Cerebellar cortex (tissue), 1 donor: ENCODE results near the gene IL26.
"Not testable (repeated sequence)": the region's sequence is repeated elsewhere in the genome, so short reads cannot be mapped to it uniquely, and the experiment has no call there.

Source experiments
- DNase-seq: peaks from one replicate; pipeline ENCODE4 v3.0.0-alpha.2; 2015; ENCODE audit warnings: low spot score

Gene IL26

DNA sequence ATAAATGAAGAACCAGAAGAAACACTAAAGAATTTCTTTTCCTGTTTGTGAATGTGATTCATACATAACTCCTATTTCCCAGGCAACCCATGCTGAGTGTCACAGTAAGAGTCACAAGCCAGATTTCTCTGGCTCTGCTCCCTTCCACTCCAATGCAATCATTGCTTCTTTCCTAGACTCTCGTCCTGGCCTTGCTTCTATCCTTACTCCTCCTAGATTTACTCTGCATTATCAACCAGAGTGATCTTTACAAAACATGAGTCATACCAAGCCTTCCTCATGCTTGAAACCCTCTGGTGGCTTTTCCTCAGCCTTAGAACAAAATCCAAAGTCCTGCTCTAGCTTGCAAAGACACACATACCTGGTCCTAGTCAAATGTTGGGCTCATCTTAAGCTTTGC, 14.5 kb upstream of the IL26 start:
- DNase-seq, result no peak

DNA sequence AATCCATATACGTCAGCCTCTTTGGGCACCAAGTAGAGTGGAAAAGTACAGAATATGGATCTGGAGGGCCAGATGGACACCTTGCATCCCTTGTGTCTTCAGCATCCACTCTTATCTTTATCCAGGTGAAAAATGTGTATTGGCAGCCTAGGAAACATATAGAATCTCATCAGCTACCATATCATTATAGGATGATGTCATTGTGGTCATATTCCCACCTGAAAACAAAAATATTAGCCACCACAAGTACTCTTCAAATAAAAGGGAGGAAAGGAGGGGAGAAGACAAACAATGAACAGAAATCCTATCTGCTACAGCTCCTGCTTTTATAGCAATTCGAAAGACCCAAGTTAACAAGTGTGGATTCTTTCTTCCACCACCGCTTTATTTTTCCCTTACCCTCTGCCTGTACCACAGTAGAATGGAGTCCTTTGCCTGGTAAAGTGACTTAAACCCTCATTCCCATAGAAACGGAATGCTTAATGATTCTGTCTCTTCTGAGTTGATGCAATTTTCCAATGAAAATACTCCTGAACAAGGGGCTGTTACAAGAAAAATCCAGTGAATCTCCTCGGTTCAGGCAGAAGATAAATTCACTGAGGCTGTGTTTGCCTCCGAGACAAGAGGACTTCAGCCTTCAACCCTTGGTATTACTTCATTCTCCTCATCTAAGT, 13.8 kb upstream of the IL26 start:
- DNase-seq, result no peak

DNA sequence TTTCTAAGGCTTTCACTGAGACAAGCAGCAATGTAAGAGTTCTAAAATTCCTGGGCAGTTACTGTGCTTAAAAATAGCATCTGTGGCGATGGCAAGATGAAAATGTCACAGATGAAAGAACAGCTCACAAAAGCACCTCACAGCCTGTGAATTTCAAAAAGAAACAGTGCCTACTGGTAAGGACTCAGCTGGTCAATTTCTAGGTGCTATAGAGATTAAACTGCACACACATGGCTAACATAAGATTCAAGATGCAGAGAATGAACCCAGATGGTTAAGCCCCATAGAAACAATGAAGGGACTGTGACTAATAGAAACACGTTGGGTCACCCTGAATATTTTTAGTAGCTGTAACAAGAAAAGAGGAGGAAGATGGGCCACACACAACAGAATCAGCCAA, 12.0 kb upstream of the IL26 start:
- DNase-seq, result no peak

DNA sequence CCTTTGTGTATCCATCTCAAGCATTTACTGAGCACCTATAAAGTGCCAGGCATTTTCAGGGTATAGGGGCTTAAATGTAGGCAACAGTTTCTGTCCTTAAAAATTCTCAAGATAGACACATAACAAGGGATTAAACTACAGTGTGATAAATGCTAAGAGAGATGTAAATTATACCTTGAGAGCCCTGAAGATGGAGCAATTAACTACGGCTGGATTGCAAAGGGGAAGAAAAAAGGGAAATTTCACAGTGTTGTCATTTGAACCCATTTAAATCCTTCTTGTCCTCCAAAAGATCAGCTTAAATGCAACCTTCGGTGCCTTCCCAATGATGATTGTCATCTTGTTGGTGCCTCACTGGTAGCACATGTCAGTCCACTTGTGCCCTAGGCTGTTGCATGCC, 11.5 kb upstream of the IL26 start:
- DNase-seq, result no peak

DNA sequence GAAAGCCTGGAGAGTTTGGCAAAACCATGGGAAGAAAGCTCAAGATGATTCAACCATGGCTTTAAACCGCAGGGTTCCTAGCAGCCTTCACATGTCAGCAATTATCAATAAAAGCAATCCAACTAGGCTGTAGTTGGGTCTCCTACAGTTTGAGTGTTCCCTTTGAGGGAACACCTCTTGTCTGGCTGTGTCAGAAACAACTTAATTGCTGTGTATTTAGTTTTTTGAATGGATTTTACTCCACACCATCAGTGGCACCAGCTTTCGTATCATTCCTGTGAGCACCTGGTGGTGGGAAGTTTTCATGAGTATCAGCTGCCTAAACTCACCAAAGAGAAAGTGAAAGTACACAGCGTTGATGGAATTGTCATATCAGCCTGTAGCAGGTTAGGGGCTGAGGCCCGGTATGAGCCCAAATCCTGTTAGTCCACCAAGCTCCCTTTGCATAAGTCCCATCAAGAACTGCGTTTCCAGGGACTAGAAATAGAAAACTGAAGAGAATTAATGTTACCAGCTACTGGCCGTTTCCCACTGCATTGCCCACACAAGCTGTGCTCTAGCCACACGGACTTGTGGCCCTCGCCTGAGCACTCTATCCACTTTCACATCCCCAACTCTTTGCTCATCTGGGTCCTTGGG, 10.9 kb upstream of the IL26 start:
- no peak for DNase-seq

DNA sequence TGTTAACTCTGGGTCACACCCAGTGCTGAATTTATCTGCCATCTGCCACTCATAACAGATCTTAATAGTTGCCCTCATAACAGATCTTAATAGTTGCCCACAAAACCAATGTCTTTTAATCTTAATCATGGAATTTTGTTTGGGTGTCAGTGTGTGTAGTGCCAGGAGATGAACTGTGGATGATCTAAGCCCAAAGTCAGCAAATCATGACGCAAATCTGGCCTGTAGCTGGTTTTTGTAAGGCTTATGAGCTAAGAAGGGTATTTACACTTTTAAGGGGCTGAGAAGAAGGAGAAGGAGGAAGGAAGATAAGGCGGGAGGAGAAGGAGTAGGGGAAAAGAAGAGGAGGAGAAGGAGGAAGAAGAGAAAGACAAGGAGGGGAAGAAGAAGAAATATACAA, 10.0 kb upstream of the IL26 start:
- no peak for DNase-seq

DNA sequence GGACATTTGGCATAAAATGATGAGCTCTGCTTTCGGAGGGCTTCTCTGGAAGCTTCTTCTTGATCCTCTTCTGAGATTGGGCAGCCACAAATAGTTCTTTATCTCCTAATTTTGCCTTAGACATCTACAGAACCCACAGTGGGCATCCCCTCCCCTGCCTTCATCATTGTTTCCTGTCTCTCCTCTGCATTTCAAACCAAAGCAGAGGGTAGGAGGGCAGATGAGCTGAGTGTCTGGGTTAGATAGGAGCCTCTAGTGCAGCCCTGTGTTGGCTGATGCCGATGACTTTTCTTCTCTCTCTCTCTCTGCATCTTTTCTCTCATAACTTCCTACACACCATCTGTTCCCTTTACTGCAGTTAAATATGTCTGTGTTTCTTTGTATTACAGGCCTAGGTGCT, 8.5 kb upstream of the IL26 start:
- DNase-seq, result no peak

DNA sequence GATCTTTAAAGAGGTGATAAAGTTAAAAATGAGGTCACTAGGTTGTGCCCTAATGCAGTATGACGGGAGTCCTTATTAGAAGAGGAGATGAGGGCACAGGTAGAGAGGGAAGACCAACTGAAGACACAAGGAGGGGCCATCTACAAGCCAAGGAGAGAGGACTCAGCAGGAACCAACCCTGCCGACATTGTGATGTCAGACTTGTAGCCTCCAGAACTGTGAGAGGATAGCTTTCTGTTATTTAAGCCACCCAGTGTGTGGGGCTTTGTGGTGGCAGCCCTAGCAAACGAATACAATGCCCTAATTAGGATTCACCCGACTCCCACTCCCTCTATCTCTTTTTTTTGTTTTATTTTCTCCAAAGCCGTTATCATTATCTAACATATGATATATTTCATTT, 7.9 kb upstream of the IL26 start:
- DNase-seq, result no peak

DNA sequence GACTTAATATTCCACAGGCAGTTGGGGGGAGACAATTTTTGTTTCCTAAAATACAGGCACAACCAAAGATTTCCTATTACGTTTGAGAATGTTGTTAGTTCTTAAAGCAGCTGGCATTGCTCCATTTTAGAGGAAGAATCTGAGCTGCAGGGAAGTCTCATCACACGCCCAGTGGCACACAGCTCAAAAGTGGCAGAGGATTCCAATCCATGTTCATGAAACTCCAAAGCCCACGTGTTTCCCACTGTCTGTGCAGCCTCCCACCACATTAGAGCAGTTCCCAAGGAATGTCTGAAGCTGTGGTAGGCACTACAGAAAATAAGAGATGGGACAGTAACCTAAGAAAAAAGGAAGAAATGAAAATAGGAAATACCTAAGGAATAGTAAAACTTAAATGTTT, 6.1 kb upstream of the IL26 start:
- DNase-seq, result no peak

DNA sequence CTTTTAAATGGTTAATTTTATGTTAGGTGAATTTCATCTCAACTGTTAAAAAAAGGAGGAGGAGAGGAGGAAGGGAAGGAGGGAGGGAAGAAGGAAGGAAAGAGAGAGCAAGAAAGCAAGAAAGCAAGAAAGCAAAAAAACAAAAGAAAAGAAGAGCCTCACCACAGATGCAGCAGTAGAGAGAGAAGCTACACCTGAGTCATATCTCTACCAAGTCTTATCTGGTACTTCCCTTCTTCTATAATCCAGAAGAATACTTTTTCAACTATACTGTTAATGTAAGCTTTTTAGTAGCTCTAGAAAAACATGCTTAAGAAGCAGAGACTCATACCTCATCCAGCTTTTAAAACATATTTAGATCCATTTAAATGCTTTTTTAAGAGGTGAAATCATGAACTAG, 5.6 kb upstream of the IL26 start:
- DNase-seq, result no peak

DNA sequence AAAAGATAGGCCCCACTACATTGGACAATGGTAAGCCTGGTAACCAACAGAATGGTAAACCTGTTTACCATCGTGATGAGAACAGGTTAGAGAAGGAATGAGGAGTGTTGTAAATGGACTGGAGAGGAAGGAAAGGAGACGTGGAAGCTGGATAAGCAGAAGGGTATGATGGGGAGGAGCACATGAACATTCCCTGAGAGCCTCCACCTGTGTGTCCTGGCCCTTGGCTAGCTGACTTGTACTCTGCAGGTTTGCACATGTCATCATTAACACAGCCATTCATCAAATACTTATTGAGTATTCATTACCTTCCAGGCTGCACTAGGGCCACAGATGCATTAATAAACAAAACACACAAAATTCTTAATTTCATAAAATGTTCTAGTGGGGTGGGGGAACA, 4.3 kb upstream of the IL26 start:
- DNase-seq, result no peak

DNA sequence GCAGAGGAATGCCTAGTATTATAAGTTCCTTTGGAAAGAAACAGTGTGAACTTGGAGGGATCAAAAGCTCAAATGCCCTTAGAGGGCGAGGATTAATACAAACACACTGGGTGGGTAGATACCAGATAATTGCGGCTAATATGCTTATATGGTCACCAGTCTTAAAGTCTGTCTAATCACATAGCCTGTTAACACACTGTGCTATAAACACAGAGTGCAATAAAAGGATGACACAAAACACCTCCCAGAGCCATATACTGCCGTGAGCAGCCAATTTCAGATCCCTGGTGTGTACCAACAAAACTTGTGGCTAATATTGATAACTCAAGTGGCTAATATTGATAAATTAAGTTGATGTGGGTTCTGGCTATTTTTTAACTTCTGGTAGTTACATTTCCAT, 1.7 kb upstream of the IL26 start:
- no peak for DNase-seq

DNA sequence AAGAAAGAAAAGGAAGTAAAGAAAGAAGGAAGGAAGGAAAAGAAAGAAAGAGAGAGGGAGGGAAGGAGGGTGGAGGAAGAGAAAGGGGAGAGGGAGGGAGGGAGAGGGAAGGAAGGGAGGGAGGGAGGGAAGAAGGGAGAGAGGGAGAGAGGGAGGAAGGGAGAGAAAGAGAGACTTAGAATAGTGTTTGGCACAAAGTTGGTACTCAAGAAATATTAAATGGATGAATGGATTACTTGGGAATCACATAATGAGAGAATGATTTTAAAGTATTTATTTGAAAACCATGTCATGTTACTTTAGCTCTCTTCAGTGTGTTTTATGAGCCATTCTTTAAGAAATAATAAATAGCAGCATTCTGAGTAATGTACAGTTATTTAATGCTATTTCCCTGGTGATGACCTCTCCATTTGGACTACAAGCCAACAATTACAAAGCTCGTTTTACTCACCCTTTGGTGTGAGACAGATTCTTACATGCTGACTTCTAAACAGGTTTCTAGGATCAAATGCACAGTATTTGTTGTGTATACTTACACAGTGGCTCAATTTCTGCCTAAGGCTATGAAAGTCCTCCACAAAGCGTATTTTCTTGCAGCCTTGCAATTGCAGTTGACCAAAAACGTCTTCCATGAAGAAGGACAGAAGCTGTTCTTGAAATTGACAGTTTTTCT, 861 bp downstream of the IL26 start:
- DNase-seq, result no peak

DNA sequence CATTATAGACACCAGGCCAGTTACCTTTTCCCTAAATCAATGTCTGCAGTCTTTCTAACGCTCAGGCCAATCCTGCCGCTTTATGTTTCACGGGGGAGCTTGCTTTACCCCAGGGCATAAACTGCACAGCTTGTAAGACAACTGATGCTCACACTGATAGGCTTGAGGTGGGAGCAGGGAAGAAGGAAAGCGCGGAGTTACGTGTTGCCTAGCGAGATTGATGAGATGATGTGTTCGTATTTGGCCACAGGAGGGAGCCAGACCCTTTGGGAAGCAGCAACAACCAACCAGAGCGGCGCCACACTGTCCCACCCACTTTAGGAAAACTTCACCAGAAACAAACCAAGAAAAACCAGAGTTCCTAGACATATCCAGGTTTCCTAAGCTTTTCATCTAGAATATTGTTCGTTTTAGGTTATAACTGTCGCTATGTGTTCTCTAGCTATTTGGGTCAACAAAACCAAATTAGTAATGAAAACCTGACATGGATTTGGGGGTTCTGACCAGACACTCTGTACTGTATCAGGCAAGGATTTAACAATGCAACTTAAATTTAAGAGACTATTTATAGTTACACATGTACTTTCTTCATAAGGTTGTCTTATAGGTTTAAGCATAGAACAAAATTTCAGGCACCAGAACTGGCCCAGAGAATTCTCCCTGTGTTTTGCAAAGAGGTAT, 2.4 kb downstream of the IL26 start:
- DNase-seq, result peak; percentile 66

DNA sequence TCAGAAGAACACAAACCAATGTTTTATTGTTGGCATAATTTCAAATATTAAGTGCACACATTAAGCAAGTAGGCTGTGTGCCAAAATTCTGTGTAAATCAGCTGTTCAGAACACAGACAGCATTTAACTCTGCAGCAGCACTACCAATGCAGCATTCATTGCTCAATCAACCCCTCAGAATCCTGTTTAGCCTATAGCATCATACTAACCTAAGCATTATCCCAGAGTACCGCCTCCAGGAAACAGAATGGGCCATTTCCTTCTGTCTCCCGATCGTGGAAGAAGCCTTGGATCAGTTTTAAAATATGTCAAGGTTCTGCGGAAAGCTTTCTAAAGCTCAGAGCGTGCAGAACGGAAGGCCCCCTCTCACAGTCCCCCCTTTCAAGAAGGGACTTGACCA, 3.3 kb downstream of the IL26 start:
- no peak for DNase-seq

DNA sequence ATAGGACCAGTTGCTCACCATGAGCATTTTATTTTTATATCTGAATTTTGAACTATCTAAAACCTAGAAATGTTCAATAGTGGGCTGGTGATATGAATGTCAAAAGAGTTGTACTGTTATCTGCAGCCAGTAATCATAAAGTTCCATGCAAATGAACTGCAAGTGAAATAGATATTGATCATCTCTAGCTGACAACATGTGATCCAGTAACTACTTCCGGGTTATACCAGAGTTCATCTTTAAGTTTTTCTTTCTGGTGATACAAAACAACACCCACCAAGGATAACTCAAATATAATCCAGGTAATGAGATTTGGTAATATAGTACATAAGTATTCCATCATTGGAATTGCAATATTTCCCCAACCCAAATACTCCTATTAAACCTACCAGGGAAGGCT, 4.1 kb downstream of the IL26 start:
- DNase-seq, result no peak

DNA sequence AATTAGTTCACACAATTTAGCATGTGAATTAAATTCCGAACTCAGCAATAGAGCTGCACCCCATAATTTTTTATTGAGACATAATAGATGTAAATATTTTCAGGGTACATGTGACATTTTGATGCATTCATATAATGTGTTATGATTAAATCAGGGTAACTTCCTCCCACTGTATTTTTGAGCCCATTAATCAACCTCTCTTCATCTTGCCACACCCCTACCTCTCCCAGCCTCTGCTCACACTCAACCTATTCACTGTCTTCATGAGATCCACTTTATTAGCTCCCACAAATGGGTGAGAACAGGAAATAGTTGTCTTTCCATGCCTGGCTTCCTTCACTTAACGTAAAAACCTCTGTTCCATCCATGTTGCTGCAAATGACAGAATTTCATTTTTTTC, 14.7 kb downstream of the IL26 start:
- no peak for DNase-seq

DNA sequence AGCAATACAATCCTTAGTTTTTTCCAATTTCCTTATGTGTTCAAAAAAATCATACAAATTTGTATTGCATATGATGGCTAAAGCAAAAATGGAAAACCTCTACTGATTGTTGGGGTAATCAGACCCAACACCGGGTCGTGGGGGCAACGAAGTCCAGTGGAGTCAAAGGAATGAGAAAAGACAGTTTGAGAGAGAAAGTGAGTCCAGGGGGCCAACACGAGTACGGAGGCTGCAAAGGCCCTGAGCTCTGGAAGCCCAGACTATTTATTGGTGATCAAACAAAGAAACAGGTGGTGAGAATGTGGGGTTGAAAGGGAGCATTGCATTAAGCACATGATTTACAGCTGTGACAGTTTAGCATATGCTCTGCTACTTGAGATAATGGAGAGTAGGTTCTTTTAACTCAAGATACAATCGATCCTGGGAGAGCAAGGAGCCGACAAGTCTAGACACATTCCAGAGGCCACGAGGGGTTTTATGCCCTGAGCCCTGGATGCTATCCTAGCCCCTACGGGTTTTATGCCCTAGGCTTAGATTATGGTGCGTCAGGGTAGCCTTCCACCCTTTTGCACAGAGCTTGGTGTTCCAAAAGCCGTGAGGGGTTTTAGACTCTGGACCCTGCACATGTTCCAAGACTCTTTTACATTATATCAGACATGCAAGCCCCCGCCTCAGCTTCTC, 16.4 kb downstream of the IL26 start:
- DNase-seq, result not testable (repeated sequence)

DNA sequence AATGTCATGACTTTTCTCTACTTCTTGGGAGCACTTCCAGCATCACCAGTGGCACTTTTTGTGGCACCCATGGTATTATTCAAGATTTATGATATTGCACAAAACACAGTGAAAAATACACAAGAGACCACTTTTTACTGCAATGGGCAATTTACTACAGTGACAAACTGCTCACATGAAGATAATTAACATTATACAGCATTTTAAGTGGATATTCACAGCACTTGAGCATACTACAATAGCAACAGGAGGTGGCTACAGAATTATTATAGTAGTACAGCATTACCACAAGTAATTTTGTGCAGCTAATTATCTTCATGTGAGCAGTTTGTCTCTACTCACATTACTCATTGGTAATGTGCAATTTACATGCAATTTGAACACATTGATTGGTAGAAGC, 18.3 kb downstream of the IL26 start:
- no peak for DNase-seq

DNA sequence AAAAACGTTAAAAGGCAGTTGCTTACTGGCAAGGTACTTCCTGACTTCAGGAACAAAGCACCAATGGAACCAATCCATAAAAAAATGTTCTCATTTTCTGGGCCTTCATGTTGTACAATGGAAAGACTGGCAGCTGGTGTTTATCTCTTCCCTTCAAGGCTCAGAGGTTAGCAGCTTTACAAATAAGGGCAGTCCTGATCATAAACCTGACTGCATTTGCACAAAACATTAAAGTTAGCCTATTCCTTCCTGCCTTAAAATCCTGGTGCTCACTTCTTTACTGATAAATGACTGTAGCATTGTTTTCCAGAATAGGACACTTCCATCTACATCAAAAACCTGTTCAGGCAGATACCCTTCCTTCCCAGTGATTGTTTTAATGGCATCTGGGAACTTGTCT, 19.2 kb downstream of the IL26 start:
- DNase-seq, result no peak

DNA sequence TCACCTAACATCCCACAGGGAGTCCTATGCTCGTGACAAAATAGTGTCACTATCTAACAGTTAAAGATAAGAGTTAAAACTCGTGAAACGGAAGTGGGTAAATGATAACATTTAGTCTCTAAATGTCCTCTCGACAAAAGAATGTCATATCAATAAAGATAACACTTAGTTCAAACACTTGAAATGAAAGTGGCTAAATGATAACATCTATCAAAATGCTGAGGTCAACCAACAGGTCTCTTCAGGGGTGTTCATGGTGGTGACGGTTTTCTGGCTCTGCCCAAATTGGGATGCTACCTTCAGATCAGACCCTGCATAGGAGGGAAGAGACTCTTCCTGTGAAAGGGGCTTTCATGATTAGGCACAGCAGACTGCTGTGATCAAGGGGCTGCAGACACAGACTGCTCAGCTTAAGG, 22.1 kb downstream of the IL26 start:
- no peak for DNase-seq

DNA sequence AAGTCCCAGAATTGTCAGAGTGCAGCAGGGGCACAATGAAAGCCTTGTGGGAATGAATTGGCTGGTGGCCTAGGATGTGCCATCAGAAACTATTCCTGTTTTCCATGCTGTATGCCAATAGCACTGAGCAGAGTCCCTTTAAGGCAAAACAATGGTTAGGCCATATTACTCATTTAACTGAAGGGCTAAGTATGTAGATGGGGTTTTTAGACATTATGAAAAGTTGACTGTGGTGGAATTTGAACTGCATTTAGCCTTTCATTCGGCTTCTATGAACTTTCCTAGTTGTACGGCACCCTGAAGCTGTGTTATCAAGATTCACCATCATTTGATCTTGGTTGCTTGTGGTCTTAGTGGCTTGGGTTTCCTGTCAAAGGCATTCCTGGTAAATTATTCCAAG, 24.8 kb downstream of the IL26 start:
- no peak for DNase-seq

DNA sequence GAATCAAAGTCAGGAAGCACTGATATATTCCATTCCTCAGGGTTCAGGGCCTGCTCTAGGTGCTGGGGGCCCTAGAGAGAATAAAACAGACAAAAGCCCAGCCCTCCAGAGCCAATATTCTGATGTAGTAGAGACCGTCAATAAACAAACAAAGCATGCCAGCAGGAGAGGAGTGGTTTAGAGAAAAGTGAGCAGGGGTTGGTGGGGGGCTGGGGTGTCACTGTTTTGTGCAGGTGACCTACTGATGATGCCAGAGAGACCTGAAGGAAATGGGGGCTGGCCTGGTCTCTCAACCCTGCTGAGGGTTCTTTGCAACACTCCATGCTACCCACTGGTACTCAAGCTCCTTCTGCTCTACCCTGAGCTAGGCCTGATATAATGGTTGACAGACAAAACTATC, 26.5 kb downstream of the IL26 start:
- DNase-seq, result no peak
